ENCODE results near the gene ZDHHC16. TPM values are rescaled to one million over a fixed set of nuclear protein-coding genes. Genes with fewer than 3 reads are reported as not detected.

ZDHHC16 gene
- total RNA-seq (10 to 100 TPM; 17.8 to 28.1 (median 26.2) TPM), polyA plus RNA-seq (10 to 100 TPM; 19.1 to 34.7 TPM)
- long read RNA-seq, donor 1, transcript ZDHHC16-207 (12 exons, 2,014 nt) = minor isoform, 5 of 90 reads
- long read RNA-seq, donor 1, transcript ZDHHC16-206 (11 exons, 1,798 nt) = major isoform, 23 of 90 reads
- long read RNA-seq, donor 1, transcript ZDHHC16-202 (10 exons, 1,718 nt) = minor isoform, 16 of 90 reads
- long read RNA-seq, donor 1, partial matches to known transcripts = 10 of 90 reads
- long read RNA-seq, donor 1, other reads (novel, unspliced or antisense) = 28 of 90 reads
- long read RNA-seq, donor 2, transcript ZDHHC16-202 (10 exons, 1,718 nt) = major isoform, 6 of 19 reads
- long read RNA-seq, donor 2, transcript ZDHHC16-206 (11 exons, 1,798 nt) = minor isoform, 5 of 19 reads
- long read RNA-seq, donor 2, partial matches to known transcripts = 5 of 19 reads
- long read RNA-seq, donor 2, other reads (novel, unspliced or antisense) = 0 of 19 reads
- long read RNA-seq, donor 3, transcript ZDHHC16-206 (11 exons, 1,798 nt) = major isoform, 13 of 53 reads
- long read RNA-seq, donor 3, transcript ZDHHC16-202 (10 exons, 1,718 nt) = minor isoform, 7 of 53 reads
- long read RNA-seq, donor 3, transcript ZDHHC16-205 (8 exons, 1,280 nt) = minor isoform, 5 of 53 reads
- long read RNA-seq, donor 3, partial matches to known transcripts = 4 of 53 reads
- long read RNA-seq, donor 3, other reads (novel, unspliced or antisense) = 21 of 53 reads

- H3K27me3 ChIP-seq = no peaks in the 10 kb centered on the region
- H3K4me3 ChIP-seq = peak within 1 kb of the TSS; percentile 94
- 0% methylated on average over 66 of the region's 66 CpGs for WGBS, 3 donors
- peak within 1 kb of the TSS; percentile 11 to 39 for H3K27ac ChIP-seq
- no peak for TF ChIP-seq EP300 (IDR thresholded peaks at IDR 0.05)
- peak; percentile 6 for TF ChIP-seq POLR2A (IDR thresholded peaks at IDR 0.05)
- peak in 1 of 3 donors; percentile 17 for TF ChIP-seq CTCF (IDR thresholded peaks at IDR 0.05)
- no peaks in the 10 kb centered on the region for H3K9me3 ChIP-seq
- peak; percentile 86 to 91 (median 89) for DNase-seq
- H3K36me3 ChIP-seq = no peaks in the 10 kb centered on the region
- intact Hi-C loops (cut with DNase I) = no loop called here
- H3K4me1 ChIP-seq (ENCODE audit: insufficient read depth) = peaks cover 10% of the 10 kb centered on the region
These were observed at the start of gene ZDHHC16, which contains the start of gene EXOSC1 for GRCh38 chr10:97445722-97446639. ZDHHC16 (plus strand) TSS chr10:97446175; CDS start chr10:97451676, 5,501 bp downstream. EXOSC1 (minus strand) TSS chr10:97446006; CDS start chr10:97445985, 21 bp downstream.

GRCh38 chr10:97399843-97400545 is 46.0 kb upstream of the ZDHHC16 start:
- intact Hi-C loops (cut with DNase I) = loop anchor here in 1 of 4 donors (10.0 kb wide), 1 partner anchor 215 kb away; no protein-coding TSS in a partner anchor
- TF ChIP-seq POLR2A (IDR thresholded peaks at IDR 0.05) (no peak), EP300 (IDR thresholded peaks at IDR 0.05) (no peak), CTCF (IDR thresholded peaks at IDR 0.05) (no peak)
- H3K4me3 ChIP-seq = peak overlapping the region; percentile 71
- H3K27me3 ChIP-seq = no peaks in the 10 kb centered on the region
- WGBS, 3 donors = 27 to 46% (median 30%) methylated on average over 21 of the region's 21 CpGs
- no peaks in the 10 kb centered on the region for H3K9me3 ChIP-seq
- DNase-seq = peak in 1 of 5 donors; percentile 27
- H3K27ac ChIP-seq = no peak overlapping the region
- H3K36me3 ChIP-seq = no peaks in the 10 kb centered on the region
- H3K4me1 ChIP-seq (ENCODE audit: insufficient read depth) = peaks cover 4% of the 10 kb centered on the region

GRCh38 chr10:97400665-97401454 is 45.1 kb upstream of the ZDHHC16 start, which contains the start of gene RRP12:
RRP12 (minus strand) TSS chr10:97401340; CDS start chr10:97401231, 109 bp downstream.
- H3K4me1 ChIP-seq (ENCODE audit: insufficient read depth) = peaks cover 4% of the 10 kb centered on the region
- WGBS, 3 donors = 0 to 2% (median 1%) methylated on average over 38 to 39 of the region's 39 CpGs
- no peaks in the 10 kb centered on the region for H3K36me3 ChIP-seq
- no peak within 1 kb of the TSS for H3K27ac ChIP-seq
- H3K4me3 ChIP-seq = peak within 1 kb of the TSS; percentile 71
- TF ChIP-seq POLR2A (IDR thresholded peaks at IDR 0.05) (peak; percentile 40), EP300 (IDR thresholded peaks at IDR 0.05) (no peak)
- peak; percentile 69 to 91 (median 82) for DNase-seq
- intact Hi-C loops (cut with DNase I) = loop anchor here in 1 of 4 donors (10.0 kb wide), 1 partner anchor 214 kb away; no protein-coding TSS in a partner anchor
- H3K9me3 ChIP-seq = no peaks in the 10 kb centered on the region
- H3K27me3 ChIP-seq = no peaks in the 10 kb centered on the region

Data from ovary (tissue), 10 donors.